SH-SY5Y (cell line): ENCODE results near the gene PAPPA.

Experiments used
- GATA2 ChIP-seq: IDR thresholded peaks from 2 replicates; pipeline ENCODE4 v1.6.1; 2011; ENCODE audit warnings: mild to moderate bottlenecking, low read depth, low read length
- GATA3 ChIP-seq: IDR thresholded peaks from 2 replicates; pipeline ENCODE4 v1.6.1; 2011; ENCODE audit warnings: low read depth, mild to moderate bottlenecking, low read length, moderate library complexity

GRCh38 chr9:116193636-116194035, 40.0 kb downstream of the PAPPA start:
- no peak for TF ChIP-seq GATA2
- no peak for TF ChIP-seq GATA3
